HepG2 (cell line): ENCODE data around the gene MFSD2A. TPM values are rescaled to one million over a fixed set of nuclear protein-coding genes. Genes with fewer than 3 reads are reported as not detected.

Experiments
- ATAC-seq: fragments of 200-7000 bp; cut with Tn5 transposase; 3 replicates; pipeline ENCODE4 v1.9.1; 2020; ENCODE audit warnings: mild to moderate bottlenecking, moderate library complexity
- BruUV-seq: library from RNA; stranded (reverse); fragments of 400-500 nt; replicated peaks from 2 replicates; lab custom pipeline; 2021; lab: Mats Ljungman, UMichigan
- CTCF ChIA-PET: fragments of 300-600 bp; formaldehyde crosslinking; extraction: SDS; loops from one replicate; lab custom pipeline; 2021; ENCODE audit warnings: low total read pairs, inconsistent platforms, low intra/inter-chr PET ratio; lab: Yijun Ruan, JAX
- POLR2A ChIA-PET: fragments of 350-600 bp; sonication (Branson Sonifier 250); formaldehyde crosslinking; loops from one replicate; lab custom pipeline; 2020; ENCODE audit warnings: antibody characterized with exemption, inconsistent platforms; lab: Yijun Ruan, JAX
- DNase-seq: peaks from one replicate; pipeline ENCODE4 v3.0.0-alpha.2; 2015; ENCODE audit warnings: low spot score
- FAIRE-seq: peaks from 3 replicates; lab custom pipeline; 2011; peaks lifted over from hg19 to GRCh38; lab: Jason Lieb, UNC
- H2AFZ ChIP-seq: one replicate; pipeline ENCODE4 v1.6.1; 2011; ENCODE audit warnings: low read length, inconsistent platforms
- H3K27ac ChIP-seq: fragments of 300-600 bp; 3 replicates; pipeline ENCODE4 v1.8.0; 2011; ENCODE audit warnings: mixed run types, mild to moderate bottlenecking, mixed read lengths, low read length, inconsistent platforms; ENCODE audit not compliant: insufficient read depth; ENCODE audit errors: extremely low read length
- H3K27me3 ChIP-seq, 2 experiments: fragments of 200-600 bp in 1 of 2; 2 replicates in 1 of 2; 3 replicates in 1 of 2; pipeline versions ENCODE4 v1.6.0 to v1.8.0; 2011; ENCODE audit warnings: low read length in 2 of 2, mild to moderate bottlenecking in 2 of 2, moderate library complexity in 2 of 2, inconsistent platforms in 1 of 2; ENCODE audit not compliant: insufficient read depth in 2 of 2, control insufficient read depth in 1 of 2
- H3K36me3 ChIP-seq, 2 experiments: fragments of 200-600 bp in 1 of 2; replicated peaks in 1 of 2; 2 replicates in 1 of 2; 3 replicates in 1 of 2; pipeline versions ENCODE4 v1.5.1 to v1.8.0; 2011; ENCODE audit warnings: low read length in 2 of 2, inconsistent platforms in 1 of 2; ENCODE audit not compliant: insufficient read depth in 2 of 2, control insufficient read depth in 1 of 2
- H3K4me1 ChIP-seq: 2 replicates; pipeline ENCODE4 v1.5.1; 2012; ENCODE audit warnings: low read length, inconsistent platforms; ENCODE audit not compliant: insufficient read depth
- H3K4me2 ChIP-seq: 2 replicates; pipeline ENCODE4 v1.6.0; 2011; ENCODE audit warnings: low read depth, low read length, inconsistent platforms
- H3K4me3 ChIP-seq, 3 experiments: fragments of 200-600 bp in 1 of 3; sonication (generic), shearing (Covaris generic) in 1 of 3; replicated peaks in 1 of 3; 2 replicates each; pipeline ENCODE4 v1.5.1; 2011 to 2016; ENCODE audit warnings: low read length in 3 of 3, inconsistent platforms in 2 of 3, low read depth in 2 of 3, mild to moderate bottlenecking in 2 of 3, control low read depth in 1 of 3, mixed read lengths in 1 of 3; ENCODE audit not compliant: insufficient read depth in 1 of 3
- H3K79me2 ChIP-seq: one replicate; pipeline ENCODE4 v1.6.1; 2011; ENCODE audit warnings: low read length, inconsistent platforms; ENCODE audit not compliant: insufficient read depth
- H3K9ac ChIP-seq: 2 replicates; pipeline ENCODE4 v1.6.0; 2011; ENCODE audit warnings: mild to moderate bottlenecking, low read depth, low read length, inconsistent platforms; ENCODE audit not compliant: insufficient read depth
- H3K9me3 ChIP-seq: 2 replicates; pipeline ENCODE4 v1.5.1; 2012; ENCODE audit warnings: mild to moderate bottlenecking, low read length
- H4K20me1 ChIP-seq: 2 replicates; pipeline ENCODE4 v1.6.0; 2011; ENCODE audit warnings: inconsistent platforms, mild to moderate bottlenecking, low read length, moderate library complexity; ENCODE audit not compliant: insufficient read depth
- BRD4 ChIP-seq: sonication (generic); formaldehyde crosslinking; IDR thresholded peaks from 2 replicates; pipeline ENCODE4 v1.4.0; 2020; ENCODE audit warnings: missing genetic modification reagents
- CEBPG ChIP-seq: IDR thresholded peaks from 2 replicates; pipeline ENCODE4 v1.6.1; 2016
- CENPX ChIP-seq: sonication (generic); formaldehyde crosslinking; IDR thresholded peaks from 2 replicates; pipeline ENCODE4 v1.9.0; 2021; ENCODE audit warnings: mild to moderate bottlenecking, missing genetic modification reagents, moderate library complexity
- DR1 ChIP-seq: sonication (generic); formaldehyde crosslinking; IDR thresholded peaks from 2 replicates; pipeline ENCODE4 v1.8.0; 2021; ENCODE audit warnings: mild to moderate bottlenecking, missing genetic modification reagents, inconsistent platforms
- EHMT2 ChIP-seq: fragments of 200-600 bp; sonication (generic); IDR thresholded peaks from 2 replicates; pipeline ENCODE4 v1.7.0; 2017; ENCODE audit warnings: antibody characterized with exemption, low read depth, low read length, borderline replicate concordance
- HCFC1 ChIP-seq: fragments of 150-350 bp; IDR thresholded peaks from 2 replicates; pipeline ENCODE4 v1.6.1; 2014; ENCODE audit warnings: low read depth, low read length
- KDM4B ChIP-seq: sonication (generic); formaldehyde crosslinking; IDR thresholded peaks from 2 replicates; pipeline ENCODE4 v1.4.0; 2020; ENCODE audit warnings: missing genetic modification reagents
- NCOA1 ChIP-seq: sonication (generic); formaldehyde crosslinking; IDR thresholded peaks from 2 replicates; pipeline ENCODE4 v1.9.0; 2021; ENCODE audit warnings: missing genetic modification reagents
- NFE2L2 ChIP-seq: fragments of 150-350 bp; IDR thresholded peaks from 2 replicates; pipeline ENCODE4 v1.6.1; 2014; ENCODE audit warnings: low read length
- POLR2AphosphoS5 ChIP-seq: IDR thresholded peaks from 2 replicates; pipeline ENCODE4 v1.6.1; 2012; ENCODE audit warnings: low read depth, low read length
- ZNF562 ChIP-seq: sonication (generic); formaldehyde crosslinking; IDR thresholded peaks from 2 replicates; pipeline ENCODE4 v1.8.0; 2022; ENCODE audit warnings: missing genetic modification reagents, borderline replicate concordance
- ZNF567 ChIP-seq: sonication (generic); formaldehyde crosslinking; IDR thresholded peaks from 2 replicates; pipeline ENCODE4 v1.8.1; 2023; ENCODE audit warnings: mild to moderate bottlenecking, missing genetic modification reagents, borderline replicate concordance
- ZNF724P ChIP-seq: sonication (generic); formaldehyde crosslinking; IDR thresholded peaks from 2 replicates; pipeline ENCODE4 v1.8.0; 2022; ENCODE audit warnings: missing genetic modification reagents, borderline replicate concordance
- ZSCAN30 ChIP-seq: sonication (generic); formaldehyde crosslinking; IDR thresholded peaks from 2 replicates; pipeline ENCODE4 v1.5.0; 2020; ENCODE audit warnings: mild to moderate bottlenecking, missing genetic modification reagents
- ZSCAN9 ChIP-seq: IDR thresholded peaks from 2 replicates; pipeline ENCODE4 v1.6.1; 2016; ENCODE audit warnings: borderline replicate concordance
- WGBS: methylation state at CpG from one replicate; pipeline ENCODE4 v1.1.6; 2017; ENCODE audit warnings: low lambda C conversion rate; 5-methylcytosine and 5-hydroxymethylcytosine counted together
- in situ Hi-C: cut with HindIII; loops from 2 replicates; pipeline ENCODE4 v1.10.0; 2017; ENCODE audit warnings: low pct_unique_long_range_greater_than_20kb; ENCODE audit not compliant: extremely low pct_ligation_motif_present
- intact Hi-C: fragments of 100-400 bp; cut with micrococcal nuclease; formaldehyde crosslinking; loops from one replicate; pipeline ENCODE4 v1.10.0; 2022; ENCODE audit not compliant: unreplicated experiment
- polyA plus RNA-seq, 8 experiments: library from polyadenylated mRNA; depleted of rRNA in 3 of 8; stranded (reverse) in 7 of 8; unstranded in 1 of 8; fragments of >200 nt; fragmentation: Illumina TruSeq in 4 of 8; extraction: Trizol in 4 of 8; gene quantifications; 2 replicates each; pipeline versions ENCODE4 v1.2.1 to v1.2.3, GENCODE V29; 2011 to 2016; ENCODE audit warnings: low read depth in 4 of 8, missing spikeins in 1 of 8, mixed read lengths in 1 of 8; ENCODE audit not compliant: insufficient read depth in 1 of 8
- total RNA-seq, 5 experiments: library from RNA; depleted of rRNA; stranded (reverse); fragments of >200 nt; fragmentation: Illumina TruSeq; extraction: Trizol; gene quantifications; 2 replicates each; pipeline ENCODE4 v1.2.3, GENCODE V29; 2016; ENCODE audit warnings: low read depth in 1 of 5
- TF ChIP-seq, protein P1 (sequence below): sonication (generic); formaldehyde crosslinking; IDR thresholded peaks from 2 replicates; pipeline ENCODE4 v1.8.0; 2023; ENCODE audit warnings: mild to moderate bottlenecking, missing genetic modification reagents

MFSD2A gene
- total and polyA plus RNA-seq, 2 of the 13 experiments (the other 11 are each of a cell fraction or from before 2014, with no cell fraction given): 0.08 TPM; not detected in 1

DNA sequence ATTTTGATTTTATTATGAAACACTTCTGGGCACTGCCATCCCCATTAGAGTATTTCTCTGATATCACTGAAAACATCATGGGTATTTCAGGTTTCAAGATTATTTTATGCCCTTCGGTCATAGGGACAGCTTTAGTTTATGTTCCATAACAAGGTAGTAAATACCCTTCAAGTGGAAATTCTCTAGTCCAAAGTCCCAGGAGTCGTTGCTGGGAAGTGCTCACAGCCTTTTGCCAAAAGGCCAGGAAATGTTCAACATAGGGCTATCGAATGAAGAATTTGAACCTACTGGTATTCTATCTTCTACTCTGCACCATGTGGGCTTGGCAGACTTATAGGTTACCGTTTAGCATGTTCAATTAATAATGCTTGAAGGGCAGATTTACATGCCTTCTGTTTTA is 7.7 kb upstream of the MFSD2A start:
- CTCF ChIA-PET: no interaction called here
- ATAC-seq: no peak
- no peak overlapping the region for H3K27ac ChIP-seq
- no TSS peak for BruUV-seq
- 0% methylated on average over 4 of the region's 4 CpGs for WGBS
- no peaks in the 10 kb centered on the region for H3K4me1 ChIP-seq
- no peak for FAIRE-seq
- no peaks in the 10 kb centered on the region for H3K36me3 ChIP-seq
- DNase-seq: no peak
- H3K9ac ChIP-seq: no peak overlapping the region
- peaks cover 0 to 5% of the 10 kb centered on the region in 2 experiments; a peak in 1 of 5 replicates for H3K27me3 ChIP-seq
- in situ Hi-C loops (no loop called here), intact Hi-C loops (no loop called here)
- H4K20me1 ChIP-seq: no peaks in the 10 kb centered on the region
- H3K4me2 ChIP-seq: no peak overlapping the region
- no peaks in the 10 kb centered on the region for H3K9me3 ChIP-seq
- TF ChIP-seq DR1 (CRISPR knock-in tag) (no peak), NFE2L2 (no peak), CENPX (CRISPR knock-in tag) (no peak), ZNF724P (no peak), BRD4 (CRISPR knock-in tag) (no peak), CEBPG (no peak), ZNF567 (no peak), ZSCAN30 (CRISPR knock-in tag) (no peak), POLR2AphosphoS5 (no peak), NCOA1 (no peak), KDM4B (no peak), ZSCAN9 (CRISPR knock-in tag) (no peak), EHMT2 (no peak), ZNF562 (CRISPR knock-in tag) (no peak), HCFC1 (no peak)
- TF ChIP-seq, protein P1, sequence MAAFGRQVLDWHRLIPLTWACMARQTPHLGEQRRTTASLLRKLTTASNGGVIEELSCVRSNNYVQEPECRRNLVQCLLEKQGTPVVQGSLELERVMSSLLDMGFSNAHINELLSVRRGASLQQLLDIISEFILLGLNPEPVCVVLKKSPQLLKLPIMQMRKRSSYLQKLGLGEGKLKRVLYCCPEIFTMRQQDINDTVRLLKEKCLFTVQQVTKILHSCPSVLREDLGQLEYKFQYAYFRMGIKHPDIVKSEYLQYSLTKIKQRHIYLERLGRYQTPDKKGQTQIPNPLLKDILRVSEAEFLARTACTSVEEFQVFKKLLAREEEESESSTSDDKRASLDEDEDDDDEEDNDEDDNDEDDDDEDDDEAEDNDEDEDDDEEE (CRISPR knock-in tag): no peak
- POLR2A ChIA-PET: no interaction called here
- H3K79me2 ChIP-seq: no peaks in the 10 kb centered on the region
- no peak overlapping the region for H2AFZ ChIP-seq
- no peak overlapping the region for H3K4me3 ChIP-seq
